ENCODE data around the gene PDE6B. TPM values are rescaled to one million over a fixed set of nuclear protein-coding genes. Genes with fewer than 3 reads are reported as not detected.
A peak's percentile ranks its signal among the peaks of the same experiment; 100 is the strongest.

The PDE6B gene
- polyA plus RNA-seq, 1 donor from 2014 or later = 16.6 TPM

- peaks cover 9% of the 10 kb centered on the region for H3K27me3 Mint-ChIP-seq
- peaks cover under 1% of the 10 kb centered on the region for H3K36me3 Mint-ChIP-seq
- H3K9me3 Mint-ChIP-seq = peaks cover 2 to 5% (median 4%) of the 10 kb centered on the region in 3 donors
- H3K4me3 Mint-ChIP-seq = peak overlapping the region in 1 of 4 donors; percentile 70
- H3K27ac Mint-ChIP-seq = no peak overlapping the region
- no peaks in the 10 kb centered on the region for H3K4me1 Mint-ChIP-seq
Observed at GRCh38 chr4:610411-611261, 14.7 kb upstream of the PDE6B start.

- H3K4me3 Mint-ChIP-seq = no peak overlapping the region
- H3K36me3 Mint-ChIP-seq = no peaks in the 10 kb centered on the region
- H3K27me3 Mint-ChIP-seq = peaks cover 9% of the 10 kb centered on the region
- H3K4me1 Mint-ChIP-seq = peaks cover 0 to 2% (median 0%) of the 10 kb centered on the region in 3 donors
- H3K27ac Mint-ChIP-seq = no peak overlapping the region
- peaks cover 3 to 5% (median 4%) of the 10 kb centered on the region in 3 donors for H3K9me3 Mint-ChIP-seq
Observed at GRCh38 chr4:612052-612748, 13.2 kb upstream of the PDE6B start.

GRCh38 chr4:612749-613125, 12.6 kb upstream of the PDE6B start:
- peaks cover 9% of the 10 kb centered on the region for H3K27me3 Mint-ChIP-seq
- H3K4me1 Mint-ChIP-seq = peaks cover 0 to 2% (median 0%) of the 10 kb centered on the region in 3 donors
- H3K4me3 Mint-ChIP-seq = no peak overlapping the region
- no peak overlapping the region for H3K27ac Mint-ChIP-seq
- no peaks in the 10 kb centered on the region for H3K36me3 Mint-ChIP-seq
- peaks cover 3 to 5% (median 4%) of the 10 kb centered on the region in 3 donors for H3K9me3 Mint-ChIP-seq

DNA sequence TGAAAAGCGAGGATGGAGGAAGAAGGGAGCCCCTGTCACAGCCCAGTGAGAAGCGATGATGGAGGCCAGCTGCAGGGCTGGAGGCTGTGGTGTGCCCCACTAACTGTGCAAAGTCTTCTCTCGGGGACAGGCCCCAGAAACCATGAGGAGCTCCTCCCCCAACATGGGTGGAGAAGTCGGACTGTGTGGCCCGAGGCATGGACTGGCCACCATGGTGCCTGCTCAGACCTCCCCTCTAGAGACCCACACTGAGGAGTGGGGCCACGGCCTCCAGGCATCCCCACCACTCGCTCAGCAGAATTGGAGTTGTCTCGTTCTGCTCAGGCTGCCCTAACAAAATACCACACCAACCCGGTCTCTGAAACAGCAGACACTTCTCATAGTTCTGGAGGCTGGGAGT, 12.2 kb upstream of the PDE6B start:
- Mint-ChIP-seq H3K27me3 (peaks cover 8% of the 10 kb centered on the region), H3K4me1 (peaks cover 0 to 2% (median 0%) of the 10 kb centered on the region in 3 donors), H3K9me3 (peaks cover 4 to 6% (median 5%) of the 10 kb centered on the region in 3 donors), H3K27ac (no peak overlapping the region), H3K4me3 (no peak overlapping the region), H3K36me3 (no peaks in the 10 kb centered on the region)

DNA sequence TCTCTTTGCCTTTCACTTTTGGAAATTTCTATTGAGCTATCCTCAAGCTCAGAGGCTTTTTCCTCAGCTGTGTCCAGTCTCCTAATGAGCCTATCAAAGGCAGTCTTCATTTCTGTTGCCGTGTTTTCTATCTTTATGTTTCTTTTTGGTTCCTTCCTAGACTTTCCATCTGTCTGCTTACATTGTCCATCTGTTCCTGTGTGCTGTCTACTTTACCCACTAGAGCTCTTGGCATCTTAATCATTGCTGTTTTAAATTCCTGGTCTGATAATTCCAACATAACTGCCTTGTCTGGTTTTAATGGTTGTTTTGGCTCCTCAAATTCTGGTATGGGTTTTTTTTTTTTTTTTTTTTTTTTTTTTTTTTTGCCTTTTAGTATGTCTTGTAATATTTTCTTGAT, 9.3 kb upstream of the PDE6B start:
- Mint-ChIP-seq H3K36me3 (no peaks in the 10 kb centered on the region), H3K27me3 (peaks cover 3% of the 10 kb centered on the region), H3K4me3 (no peak overlapping the region), H3K27ac (no peak overlapping the region), H3K9me3 (peaks cover 0 to 6% (median 0%) of the 10 kb centered on the region in 3 donors), H3K4me1 (peaks cover 0 to 2% (median 0%) of the 10 kb centered on the region in 3 donors)

- Mint-ChIP-seq H3K9me3 (peaks cover 0 to 6% (median 0%) of the 10 kb centered on the region in 3 donors), H3K36me3 (no peaks in the 10 kb centered on the region), H3K27me3 (peaks cover 4% of the 10 kb centered on the region), H3K4me3 (no peak overlapping the region), H3K27ac (no peak overlapping the region), H3K4me1 (peaks cover 0 to 2% (median 0%) of the 10 kb centered on the region in 3 donors)
Observed at GRCh38 chr4:616911-617643, 8.3 kb upstream of the PDE6B start.

DNA sequence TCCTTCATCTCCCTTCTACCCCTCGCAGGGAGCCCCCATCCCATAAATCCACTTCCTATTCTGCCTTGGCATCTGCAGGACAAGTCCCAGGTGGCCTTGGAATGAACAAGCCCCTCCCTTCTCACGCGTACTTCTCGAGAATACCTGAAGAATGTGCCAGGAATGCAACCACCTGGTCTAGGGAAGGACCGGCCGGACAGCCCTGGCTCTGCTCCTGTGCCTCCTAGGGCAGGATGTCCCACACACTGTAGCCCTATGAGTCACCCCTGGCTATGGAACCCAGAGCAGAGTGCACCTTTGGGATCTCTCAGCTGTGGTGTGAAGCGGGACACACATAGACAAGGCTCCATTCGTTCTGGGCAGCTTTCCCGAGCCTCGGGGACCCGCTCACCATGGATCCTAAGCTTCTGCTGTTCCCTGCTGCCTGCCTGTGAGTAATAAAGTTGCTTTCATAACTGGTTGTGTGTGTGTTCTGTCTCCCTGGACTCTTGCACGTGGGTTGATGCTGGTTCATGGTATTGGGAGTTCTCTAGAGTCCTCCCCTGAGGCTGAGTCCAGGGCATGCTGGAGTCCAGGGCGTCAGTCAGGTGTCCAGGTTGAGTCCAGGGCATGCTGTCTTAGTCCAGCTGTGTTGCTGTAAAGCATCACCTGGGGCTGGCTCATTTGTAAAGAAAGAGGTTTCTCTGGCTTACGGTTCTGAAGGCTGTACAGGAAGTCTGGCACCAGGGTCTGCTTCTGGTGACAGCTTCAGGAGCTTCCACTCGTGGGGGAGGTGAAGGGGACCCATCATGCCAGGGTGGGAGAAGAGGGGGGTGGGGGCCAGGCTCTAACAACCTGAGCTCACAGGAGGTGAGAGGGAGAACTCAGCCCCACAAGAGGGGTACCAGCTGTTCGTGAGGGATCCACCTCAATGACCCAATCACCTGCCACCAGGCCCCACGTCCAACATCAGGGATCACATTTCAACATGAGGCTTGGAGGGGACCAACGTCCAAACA, 7.4 kb upstream of the PDE6B start:
- Mint-ChIP-seq H3K36me3 (no peaks in the 10 kb centered on the region), H3K9me3 (peaks cover 0 to 6% (median 0%) of the 10 kb centered on the region in 3 donors), H3K4me1 (peaks cover 0 to 2% (median 0%) of the 10 kb centered on the region in 3 donors), H3K4me3 (no peak overlapping the region), H3K27me3 (peaks cover 4% of the 10 kb centered on the region), H3K27ac (no peak overlapping the region)

DNA sequence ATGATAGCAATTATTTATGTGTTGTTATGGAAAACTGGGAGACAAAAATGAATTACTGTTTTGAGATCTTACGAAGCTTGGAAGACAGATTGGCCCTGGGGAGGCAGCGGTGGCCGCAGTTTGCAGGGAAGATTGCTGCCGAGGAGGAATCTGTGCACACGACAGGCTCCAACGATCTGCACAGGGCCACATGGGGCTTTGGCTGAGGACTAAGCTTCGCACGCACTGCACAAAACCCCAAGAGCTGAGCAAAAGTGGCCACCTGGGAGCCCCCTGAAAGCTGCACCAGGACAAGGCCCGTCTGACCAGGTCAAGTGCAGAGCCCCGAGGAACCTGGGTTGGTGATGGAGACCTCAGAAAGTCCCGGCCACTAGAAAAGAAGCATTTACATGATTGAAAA, 5.2 kb upstream of the PDE6B start:
- Mint-ChIP-seq H3K4me3 (no peak overlapping the region), H3K9me3 (peaks cover 0 to 6% (median 0%) of the 10 kb centered on the region in 3 donors), H3K36me3 (peaks cover 2% of the 10 kb centered on the region), H3K27ac (no peak overlapping the region), H3K4me1 (peaks cover 0 to 2% (median 0%) of the 10 kb centered on the region in 3 donors), H3K27me3 (peaks cover 4% of the 10 kb centered on the region)

DNA sequence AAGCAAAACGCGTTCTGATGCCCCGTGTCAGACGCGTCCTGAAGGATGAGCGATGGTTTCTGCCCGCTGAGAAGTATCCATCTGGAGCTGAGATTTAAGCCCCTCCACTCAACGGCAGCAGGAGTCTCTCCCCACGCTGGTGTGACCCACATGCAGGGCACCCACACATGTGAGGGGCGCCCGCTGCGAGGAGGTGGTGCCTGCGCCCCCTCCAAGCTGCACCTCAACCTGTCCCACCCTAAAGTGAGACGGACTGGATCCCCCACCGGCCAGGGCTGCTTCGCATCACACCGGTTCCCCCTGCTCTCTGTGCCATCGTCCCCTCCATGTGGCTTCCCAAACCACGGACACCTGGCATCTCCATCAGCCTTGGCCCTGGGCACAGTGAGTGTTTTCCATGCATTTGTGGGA, 4.5 kb upstream of the PDE6B start:
- Mint-ChIP-seq H3K9me3 (peaks cover 0 to 3% (median 0%) of the 10 kb centered on the region in 3 donors), H3K4me1 (peaks cover 0 to under 1% (median 0%) of the 10 kb centered on the region in 3 donors), H3K36me3 (peaks cover 2% of the 10 kb centered on the region), H3K4me3 (no peak overlapping the region), H3K27me3 (peaks cover 7% of the 10 kb centered on the region), H3K27ac (no peak overlapping the region)

DNA sequence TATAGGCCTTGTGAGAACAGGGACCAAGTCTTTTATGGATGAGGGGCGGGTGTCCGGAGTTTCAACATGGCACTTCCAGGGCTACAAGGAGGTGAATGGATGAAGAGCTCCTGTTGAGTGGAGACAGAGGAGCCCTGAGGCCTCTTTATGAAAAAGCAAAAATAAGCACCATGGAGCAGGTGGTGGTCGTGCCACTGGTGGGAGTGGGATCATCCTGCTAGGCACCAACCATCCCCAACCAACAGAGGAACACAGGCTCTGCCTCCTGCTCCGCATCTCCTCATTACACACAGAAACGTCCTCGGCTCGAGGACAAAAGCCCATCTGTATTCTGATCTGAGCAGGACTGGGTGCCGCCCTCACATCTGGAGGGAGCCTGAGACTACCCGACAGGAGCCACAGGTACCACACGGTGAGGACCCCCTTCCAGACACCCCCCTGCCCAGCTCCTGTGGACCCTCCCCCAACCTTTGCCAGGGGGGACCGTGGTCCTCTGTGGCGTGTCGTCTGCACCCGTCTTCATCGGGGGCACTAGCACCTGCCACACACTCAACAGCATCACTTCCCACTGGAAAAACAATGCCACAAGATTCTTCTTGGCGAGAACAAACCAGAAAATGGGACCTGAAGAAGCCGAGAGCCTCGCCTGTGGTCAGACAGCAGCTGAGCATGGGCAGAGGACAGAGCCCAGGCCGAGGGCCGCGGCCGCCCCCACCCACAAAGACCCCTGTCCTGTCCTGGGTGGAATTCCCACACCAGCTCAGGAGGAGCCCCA, 3.9 kb upstream of the PDE6B start:
- Mint-ChIP-seq H3K9me3 (peaks cover 0 to 3% (median 0%) of the 10 kb centered on the region in 3 donors), H3K4me3 (peak overlapping the region in 1 of 4 donors; percentile 39), H3K27me3 (peaks cover 7% of the 10 kb centered on the region), H3K4me1 (no peaks in the 10 kb centered on the region), H3K27ac (no peak overlapping the region), H3K36me3 (peaks cover 2% of the 10 kb centered on the region)

GRCh38 chr4:622071-622995, 3.0 kb upstream of the PDE6B start:
- Mint-ChIP-seq H3K36me3 (peaks cover 2% of the 10 kb centered on the region), H3K4me3 (no peak overlapping the region), H3K4me1 (no peaks in the 10 kb centered on the region), H3K27me3 (peaks cover 7% of the 10 kb centered on the region), H3K9me3 (peaks cover 0 to 3% (median 0%) of the 10 kb centered on the region in 3 donors), H3K27ac (no peak overlapping the region)

DNA sequence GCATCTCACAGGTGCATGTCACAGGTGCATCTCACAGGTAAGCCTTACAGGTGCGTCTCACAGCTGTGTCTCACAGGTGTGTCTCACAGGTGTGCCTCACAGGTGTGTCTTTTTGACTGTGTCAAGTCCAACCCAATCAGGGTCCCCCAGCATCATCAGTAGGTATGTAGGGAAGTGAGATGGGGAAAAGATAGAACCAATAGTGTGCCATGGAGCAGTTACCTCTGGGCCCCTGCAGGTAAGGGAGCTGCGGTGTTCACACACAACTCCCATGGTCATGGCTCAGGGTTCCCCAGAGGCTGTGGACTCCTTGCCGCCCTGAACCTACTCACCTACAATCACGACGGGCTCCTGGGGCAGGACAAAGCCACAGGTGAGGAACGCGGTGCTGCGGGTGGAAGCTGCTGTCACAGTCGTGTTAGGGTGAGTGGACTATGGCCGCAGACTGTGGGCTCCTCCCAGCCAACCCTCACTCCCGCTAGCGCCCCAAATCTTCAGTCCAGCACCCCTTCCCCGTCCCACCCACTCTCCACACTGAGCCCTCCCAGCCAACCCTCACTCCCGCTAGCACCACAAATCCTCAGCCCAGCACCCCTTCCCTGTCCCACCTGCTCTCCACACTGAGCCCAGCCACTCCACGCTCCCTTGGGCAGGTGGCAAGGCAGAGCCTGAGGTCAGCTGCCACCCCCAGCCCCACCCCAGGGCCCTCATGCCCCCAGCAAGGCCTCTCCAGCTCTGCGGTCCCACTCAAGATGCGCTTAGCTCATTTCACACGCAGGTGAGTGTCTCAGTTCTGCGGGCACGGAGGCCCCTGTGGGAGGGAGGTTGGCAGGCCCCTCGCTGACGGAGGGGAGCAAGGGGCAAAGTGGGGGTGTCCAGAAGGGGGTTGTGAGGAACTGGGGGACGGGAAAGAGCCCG, 2.1 kb upstream of the PDE6B start:
- Mint-ChIP-seq H3K27ac (no peak overlapping the region), H3K9me3 (no peaks in the 10 kb centered on the region)

More for the DNA sequence above, 2.1 kb upstream of the PDE6B start:
- Mint-ChIP-seq H3K4me1 (no peaks in the 10 kb centered on the region), H3K27me3 (peaks cover 6% of the 10 kb centered on the region), H3K4me3 (no peak overlapping the region), H3K36me3 (peaks cover 2% of the 10 kb centered on the region)
